HUDEP-2 (cell line): ENCODE results near the gene PRR16.

ENCODE experiments used
- DNase-seq, 76 experiments: peaks; one replicate each; lab custom pipeline; 2025; ENCODE audit not compliant: unreplicated experiment in 76 of 76; lab: John Stamatoyannopoulos, UW

PRR16 gene

GRCh38 chr5:120512068-120512467 lies 48.0 kb downstream of the PRR16 start:
- no peak for DNase-seq

- DNase-seq = no peak
Observed at GRCh38 chr5:120512791-120513650, 48.9 kb downstream of the PRR16 start.

DNA sequence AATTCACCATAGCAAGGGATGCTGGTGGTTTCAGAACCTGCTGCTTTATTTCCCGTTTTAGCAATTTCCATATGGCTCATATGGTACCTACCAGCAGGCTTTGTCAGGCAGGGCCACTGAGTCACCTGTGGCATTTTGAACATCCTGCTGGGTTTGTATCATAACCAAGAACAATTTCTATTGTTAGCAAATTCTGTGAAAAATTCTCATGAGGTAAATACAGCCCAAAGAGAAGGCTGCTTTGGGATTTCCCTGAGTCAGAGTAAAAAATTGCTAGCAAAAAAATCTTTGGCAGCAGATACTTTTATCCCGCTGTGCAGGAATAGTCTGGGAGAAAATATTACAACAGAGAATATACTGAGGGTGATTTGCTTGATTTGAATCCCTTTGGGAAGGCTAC lies 52.7 kb downstream of the PRR16 start:
- DNase-seq = no peak

- DNase-seq = no peak
Observed at GRCh38 chr5:120517607-120518252, 53.6 kb downstream of the PRR16 start.

GRCh38 chr5:120518581-120518980 lies 54.5 kb downstream of the PRR16 start:
- no peak for DNase-seq

- DNase-seq = no peak
Observed at GRCh38 chr5:120527251-120527650, 63.2 kb downstream of the PRR16 start.

DNA sequence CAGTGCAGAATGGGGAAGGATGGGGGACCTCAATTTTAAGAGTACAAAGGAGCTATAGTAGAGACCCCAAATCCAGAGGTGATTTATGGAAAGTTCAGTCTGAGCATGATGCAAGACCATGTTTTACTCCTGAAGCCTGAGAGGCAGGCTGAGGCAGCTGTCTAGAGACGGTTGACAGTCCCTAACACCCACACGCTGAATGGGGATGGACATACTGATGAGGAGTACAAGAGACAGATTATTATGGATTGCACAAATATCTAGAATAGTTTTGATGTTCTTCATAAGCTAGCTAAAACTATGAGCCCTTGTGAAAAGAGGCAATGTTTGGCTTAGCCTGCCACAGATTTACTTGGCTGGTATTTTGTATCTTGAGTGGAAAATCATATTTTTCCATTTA lies 64.5 kb downstream of the PRR16 start:
- DNase-seq = no peak

DNA sequence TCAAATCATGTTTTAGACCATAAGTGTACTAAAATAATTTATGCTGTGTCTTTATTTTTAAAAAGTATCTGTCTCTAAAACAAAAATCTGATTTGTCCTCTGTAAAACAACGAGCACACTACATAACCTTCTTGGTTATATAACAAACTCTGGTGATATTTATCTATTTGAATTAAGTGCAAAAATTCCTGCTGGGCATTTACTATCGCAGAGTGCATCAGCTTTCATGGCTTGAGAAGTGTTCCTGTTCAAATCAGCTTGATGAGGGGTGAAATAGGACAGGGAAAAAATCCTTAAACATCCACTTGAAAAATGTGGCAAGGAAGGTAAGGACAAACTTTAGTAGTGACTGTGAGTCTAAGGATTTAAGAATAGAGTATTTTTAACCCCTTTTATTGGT lies 65.3 kb downstream of the PRR16 start:
- DNase-seq = no peak

- no peak for DNase-seq
Observed at GRCh38 chr5:120531215-120531614, 67.1 kb downstream of the PRR16 start.

GRCh38 chr5:120532835-120533234 lies 68.7 kb downstream of the PRR16 start:
- DNase-seq = no peak

DNA sequence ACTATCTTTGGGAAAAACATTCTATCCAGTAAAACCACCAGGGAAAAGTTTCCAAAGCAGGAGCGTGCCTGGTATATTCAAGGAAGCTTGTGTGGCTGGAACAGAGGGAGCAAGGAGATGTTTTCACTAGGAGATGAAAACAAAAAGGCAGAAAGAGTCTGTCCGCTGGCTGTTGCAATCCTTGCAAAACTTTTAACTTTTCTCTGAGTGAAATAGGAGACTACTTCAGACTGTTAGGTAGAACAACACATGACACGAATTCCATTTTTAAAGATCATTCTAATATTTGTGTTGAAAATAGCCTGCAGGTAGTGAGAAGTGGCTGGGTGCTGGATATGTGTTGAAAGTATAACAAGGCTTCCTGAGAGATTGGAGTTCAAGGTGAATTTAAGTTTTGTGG lies 69.5 kb downstream of the PRR16 start:
- DNase-seq = no peak

- no peak for DNase-seq
Observed at GRCh38 chr5:120535900-120536299, 71.8 kb downstream of the PRR16 start.

DNA sequence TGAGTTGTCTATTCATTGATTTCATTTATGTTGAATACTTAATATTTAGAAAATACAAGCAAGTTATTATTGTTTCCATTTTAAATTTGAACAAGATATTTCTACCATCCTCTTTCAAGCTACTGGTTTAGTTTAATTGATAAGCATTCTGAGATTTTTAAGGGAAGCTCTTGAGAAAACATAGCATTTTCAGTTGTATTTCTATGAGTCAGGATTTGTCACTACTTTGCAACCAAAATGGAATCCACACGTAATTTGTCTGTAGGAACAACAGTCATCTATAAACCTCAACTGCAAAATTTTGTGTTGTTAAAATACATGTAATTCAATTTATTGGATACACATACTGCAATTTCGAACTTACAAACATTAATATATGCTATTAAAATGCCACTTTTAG lies 74.0 kb downstream of the PRR16 start:
- DNase-seq = no peak

DNA sequence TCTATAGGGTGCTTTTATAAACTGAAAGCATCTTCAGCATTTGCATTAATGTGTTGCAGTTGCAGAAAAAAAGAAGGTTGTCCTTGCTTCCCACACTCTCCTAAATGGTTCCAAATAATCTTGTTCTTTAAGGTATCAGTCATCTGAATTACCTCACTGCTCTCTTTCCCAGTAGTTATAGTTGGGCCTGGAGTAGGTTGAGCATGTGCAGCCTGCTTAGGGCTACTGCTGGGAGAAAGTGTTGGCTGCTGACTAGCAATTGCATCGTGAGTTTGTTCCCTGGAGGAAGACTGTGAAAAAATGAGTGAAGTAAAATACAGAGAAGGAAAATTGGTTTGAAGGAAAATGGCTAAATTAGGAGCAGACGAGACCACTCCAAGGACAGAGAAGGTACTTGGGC lies 74.5 kb downstream of the PRR16 start:
- DNase-seq = no peak

- DNase-seq = no peak
Observed at GRCh38 chr5:120539471-120539870, 75.4 kb downstream of the PRR16 start.

DNA sequence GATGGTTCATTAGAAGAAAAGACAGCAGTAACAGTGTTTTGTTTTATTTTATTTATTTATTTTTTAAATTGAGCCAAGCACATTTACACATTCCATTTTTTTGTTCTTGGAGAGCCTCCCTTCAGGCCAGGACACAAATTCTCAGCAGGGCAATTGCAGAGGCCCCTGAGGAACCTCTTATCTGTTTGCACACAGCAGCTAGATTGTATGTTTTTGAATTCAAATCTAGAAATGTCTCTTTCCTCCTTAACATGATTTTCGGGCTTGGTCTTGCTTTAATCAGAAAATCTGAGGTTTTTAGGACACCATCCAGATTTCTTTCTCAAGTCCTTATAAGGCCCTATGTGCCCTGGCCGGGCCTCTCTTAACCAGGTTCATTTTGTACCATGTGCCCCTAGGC lies 76.0 kb downstream of the PRR16 start:
- DNase-seq = no peak

- DNase-seq = no peak
Observed at GRCh38 chr5:120544043-120544442, 79.9 kb downstream of the PRR16 start.

GRCh38 chr5:120545007-120545406 lies 80.9 kb downstream of the PRR16 start:
- no peak for DNase-seq

GRCh38 chr5:120545951-120546350 lies 81.9 kb downstream of the PRR16 start:
- DNase-seq = no peak

DNA sequence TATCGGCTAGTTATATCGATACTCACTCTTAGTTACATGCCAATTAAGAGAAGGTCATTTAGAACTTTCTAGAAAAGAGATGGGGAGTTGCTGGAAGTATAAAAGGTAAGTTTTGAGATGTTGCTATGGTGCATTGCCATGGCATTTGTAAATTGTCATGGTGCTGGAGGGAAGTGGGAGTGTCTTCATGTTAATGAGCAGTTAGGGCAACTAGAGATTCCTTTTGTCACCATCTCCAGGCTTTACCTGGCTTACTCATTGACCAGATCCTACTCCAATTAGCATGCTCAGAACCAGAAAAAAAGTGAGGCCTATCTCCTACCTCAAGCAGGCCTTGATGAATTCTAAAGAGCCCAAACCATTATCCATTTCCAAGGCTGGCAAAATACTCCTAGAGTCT lies 82.8 kb downstream of the PRR16 start:
- no peak for DNase-seq

GRCh38 chr5:120550358-120550757 lies 86.3 kb downstream of the PRR16 start:
- no peak for DNase-seq

DNA sequence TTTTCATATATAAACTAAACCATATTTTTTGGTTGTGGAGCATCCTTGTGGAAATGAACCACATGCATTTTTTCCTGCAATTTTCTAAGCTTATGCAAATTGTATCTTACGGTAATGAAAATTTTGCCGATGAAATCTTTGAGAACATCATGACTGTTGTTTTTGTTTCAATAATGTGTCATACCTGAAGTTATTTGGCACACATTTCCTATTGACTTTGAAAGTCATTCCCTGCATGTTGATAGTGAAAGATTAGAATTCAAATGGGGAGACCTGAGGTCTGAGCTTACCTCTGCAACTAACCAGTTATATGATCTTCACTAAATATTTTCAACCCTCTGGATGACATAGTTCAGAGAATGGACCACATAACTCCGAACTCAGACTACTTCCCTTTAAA lies 88.5 kb downstream of the PRR16 start:
- DNase-seq = no peak
